HG02852 (cell line): ENCODE results near the gene RBM6.
A peak's percentile ranks its signal among the peaks of the same experiment; 100 is the strongest.
"Not testable (repeated sequence)": the region's sequence is repeated elsewhere in the genome, so short reads cannot be mapped to it uniquely, and the experiment has no call there.

Experiments
- ATAC-seq: cut with Tn5 transposase; IDR thresholded peaks from one replicate; pipeline ENCODE4 v1.9.1; 2021; ENCODE audit warnings: mild to moderate bottlenecking, moderate library complexity; ENCODE audit not compliant: unreplicated experiment

RBM6 gene, protein sequence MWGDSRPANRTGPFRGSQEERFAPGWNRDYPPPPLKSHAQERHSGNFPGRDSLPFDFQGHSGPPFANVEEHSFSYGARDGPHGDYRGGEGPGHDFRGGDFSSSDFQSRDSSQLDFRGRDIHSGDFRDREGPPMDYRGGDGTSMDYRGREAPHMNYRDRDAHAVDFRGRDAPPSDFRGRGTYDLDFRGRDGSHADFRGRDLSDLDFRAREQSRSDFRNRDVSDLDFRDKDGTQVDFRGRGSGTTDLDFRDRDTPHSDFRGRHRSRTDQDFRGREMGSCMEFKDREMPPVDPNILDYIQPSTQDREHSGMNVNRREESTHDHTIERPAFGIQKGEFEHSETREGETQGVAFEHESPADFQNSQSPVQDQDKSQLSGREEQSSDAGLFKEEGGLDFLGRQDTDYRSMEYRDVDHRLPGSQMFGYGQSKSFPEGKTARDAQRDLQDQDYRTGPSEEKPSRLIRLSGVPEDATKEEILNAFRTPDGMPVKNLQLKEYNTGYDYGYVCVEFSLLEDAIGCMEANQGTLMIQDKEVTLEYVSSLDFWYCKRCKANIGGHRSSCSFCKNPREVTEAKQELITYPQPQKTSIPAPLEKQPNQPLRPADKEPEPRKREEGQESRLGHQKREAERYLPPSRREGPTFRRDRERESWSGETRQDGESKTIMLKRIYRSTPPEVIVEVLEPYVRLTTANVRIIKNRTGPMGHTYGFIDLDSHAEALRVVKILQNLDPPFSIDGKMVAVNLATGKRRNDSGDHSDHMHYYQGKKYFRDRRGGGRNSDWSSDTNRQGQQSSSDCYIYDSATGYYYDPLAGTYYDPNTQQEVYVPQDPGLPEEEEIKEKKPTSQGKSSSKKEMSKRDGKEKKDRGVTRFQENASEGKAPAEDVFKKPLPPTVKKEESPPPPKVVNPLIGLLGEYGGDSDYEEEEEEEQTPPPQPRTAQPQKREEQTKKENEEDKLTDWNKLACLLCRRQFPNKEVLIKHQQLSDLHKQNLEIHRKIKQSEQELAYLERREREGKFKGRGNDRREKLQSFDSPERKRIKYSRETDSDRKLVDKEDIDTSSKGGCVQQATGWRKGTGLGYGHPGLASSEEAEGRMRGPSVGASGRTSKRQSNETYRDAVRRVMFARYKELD

GRCh38 chr3:49939858-49940666 lies at the start of gene RBM6:
Gene RBM6 (plus strand): TSS chr3:49940150. CDS start chr3:49962642, 22,492 bp downstream.
- ATAC-seq, result peak; percentile 93

DNA sequence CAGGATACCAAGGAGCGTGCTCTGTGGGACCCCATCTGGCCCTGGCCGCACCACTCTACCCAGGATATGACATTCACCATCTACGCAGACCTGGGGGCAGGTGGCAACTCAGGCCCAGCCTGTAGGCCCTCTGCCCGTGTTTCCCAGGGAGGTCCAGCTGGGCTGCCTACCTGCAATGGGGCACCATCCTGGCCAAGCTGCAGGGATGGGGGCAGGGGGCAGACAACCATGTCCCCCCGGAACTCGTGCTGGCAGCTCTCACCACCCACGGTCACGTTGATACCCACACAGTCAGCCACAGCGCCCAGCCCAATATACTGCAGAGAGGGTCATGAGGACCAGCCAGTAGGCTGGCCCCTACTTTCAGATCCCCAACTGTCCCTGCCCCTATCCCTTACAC lies 44.2 kb upstream of the RBM6 start:
- ATAC-seq, result no peak

- no peak for ATAC-seq
Observed at GRCh38 chr3:49896345-49896744, 43.6 kb upstream of the RBM6 start.

GRCh38 chr3:49898991-49899390 lies 41.0 kb upstream of the RBM6 start:
- ATAC-seq, result no peak

DNA sequence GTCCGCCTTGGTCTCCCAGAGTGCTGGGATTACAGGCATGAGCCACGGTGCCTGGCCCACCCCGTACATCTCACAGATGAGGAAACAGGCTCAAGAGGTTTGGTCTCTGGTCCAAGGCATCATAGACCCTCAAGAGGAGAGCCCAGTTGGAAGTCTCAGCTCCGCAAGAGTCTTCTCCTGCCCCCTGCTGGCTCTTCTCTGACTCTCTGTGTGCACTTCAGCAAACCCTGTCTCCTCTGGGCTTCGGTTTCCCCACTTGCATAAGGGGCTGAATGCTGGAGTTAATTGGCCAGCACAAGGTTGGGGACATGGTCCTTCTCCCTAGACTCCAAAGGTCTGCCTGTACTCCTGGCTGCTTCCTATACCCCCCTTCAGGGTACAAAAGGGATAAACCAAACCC lies 40.1 kb upstream of the RBM6 start:
- no peak for ATAC-seq

DNA sequence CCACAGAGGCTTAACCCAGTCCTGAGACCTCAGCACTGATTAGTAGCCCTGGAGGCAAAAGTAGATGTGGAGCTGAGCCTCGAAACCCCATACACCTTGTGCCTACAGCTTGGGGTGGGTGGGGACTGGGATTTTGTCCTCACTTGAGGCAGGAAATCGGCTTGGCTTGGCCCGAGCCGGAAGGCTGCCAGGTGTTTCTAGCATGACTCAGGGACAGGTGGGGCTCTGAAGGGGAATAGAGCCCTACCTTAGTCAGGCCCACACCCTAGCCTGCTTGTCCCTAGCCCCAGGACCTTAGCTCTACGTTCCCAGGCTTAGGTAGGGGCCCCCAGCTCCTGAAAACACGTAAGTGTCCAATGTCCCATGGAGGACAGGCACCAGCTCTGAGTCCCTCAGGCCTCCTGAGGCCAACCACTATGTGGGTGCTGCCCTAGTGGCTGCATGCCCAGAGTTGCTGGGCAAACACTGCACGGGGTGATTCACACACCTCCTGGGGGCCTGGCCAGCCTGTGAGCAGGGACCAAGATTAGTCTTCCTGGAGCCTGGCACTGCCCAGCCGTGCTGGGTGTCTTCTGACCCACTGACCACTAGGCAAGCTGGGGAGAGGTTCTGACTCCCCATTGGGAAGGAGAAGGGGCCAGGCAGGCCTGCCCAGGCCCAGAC lies 39.3 kb upstream of the RBM6 start:
- no peak for ATAC-seq

GRCh38 chr3:49901366-49902339 lies 38.3 kb upstream of the RBM6 start:
- ATAC-seq, result no peak

GRCh38 chr3:49902511-49903345 lies 37.2 kb upstream of the RBM6 start:
- ATAC-seq, result no peak

GRCh38 chr3:49903451-49904424 lies 36.2 kb upstream of the RBM6 start, which contains the start of gene MST1R:
Gene MST1R (minus strand): TSS chr3:49903873. CDS start chr3:49903609, 264 bp downstream.
- ATAC-seq, result peak; percentile 68

DNA sequence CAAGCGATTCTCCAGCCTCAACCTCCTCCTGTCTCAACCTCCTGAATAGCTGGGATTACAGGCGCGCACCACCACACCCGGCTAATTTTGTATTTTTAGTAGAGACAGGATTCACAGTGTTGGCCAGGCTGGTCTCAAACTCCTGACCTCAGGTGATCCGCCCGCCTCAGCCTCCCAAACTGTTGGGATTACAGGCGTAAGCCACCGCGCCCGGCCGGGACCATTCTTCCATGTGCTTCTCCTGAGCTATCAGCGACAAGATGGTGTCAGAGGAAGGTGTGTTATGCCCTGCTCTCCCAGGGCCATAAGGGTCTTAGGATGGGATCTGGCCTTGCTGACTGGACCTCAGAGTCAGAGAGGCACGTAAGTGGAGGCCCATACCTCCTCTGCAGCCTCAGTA lies 35.5 kb upstream of the RBM6 start:
- not testable (repeated sequence) for ATAC-seq

DNA sequence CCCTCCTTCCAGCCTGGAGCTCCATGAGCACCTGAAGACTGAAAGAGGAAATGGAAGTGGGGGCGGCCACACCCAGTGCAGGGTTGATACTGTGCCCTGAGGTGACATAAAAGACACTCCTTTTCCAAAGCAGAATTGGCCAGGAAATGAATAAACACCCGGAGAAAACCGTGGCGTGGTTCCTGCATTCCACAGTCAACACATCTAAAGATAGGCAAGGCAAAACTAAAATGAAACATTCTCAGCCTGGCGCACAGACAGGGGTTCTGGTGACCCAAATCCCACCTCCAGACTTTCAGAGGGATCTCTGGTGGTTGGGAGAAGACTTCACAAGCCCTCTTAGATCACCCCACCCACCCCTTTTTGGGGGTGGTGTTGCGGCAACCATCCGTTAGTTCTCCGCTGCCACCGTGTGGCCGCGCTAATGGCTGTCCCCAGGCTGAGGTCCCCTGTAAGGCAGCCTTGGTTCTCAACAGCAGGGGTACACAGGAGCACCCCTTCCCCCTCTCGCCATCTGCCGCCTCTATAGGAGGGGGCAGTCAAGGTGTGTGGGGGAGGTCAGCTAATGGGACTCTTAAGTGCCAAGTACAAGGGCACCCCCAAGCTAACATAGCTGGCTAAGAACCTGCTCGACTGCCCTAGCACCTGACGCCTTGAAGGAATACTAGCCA lies 33.7 kb upstream of the RBM6 start:
- no peak for ATAC-seq

GRCh38 chr3:49908373-49909199 lies 31.4 kb upstream of the RBM6 start:
- ATAC-seq, result no peak

- ATAC-seq, result no peak
Observed at GRCh38 chr3:49910409-49911123, 29.4 kb upstream of the RBM6 start.

DNA sequence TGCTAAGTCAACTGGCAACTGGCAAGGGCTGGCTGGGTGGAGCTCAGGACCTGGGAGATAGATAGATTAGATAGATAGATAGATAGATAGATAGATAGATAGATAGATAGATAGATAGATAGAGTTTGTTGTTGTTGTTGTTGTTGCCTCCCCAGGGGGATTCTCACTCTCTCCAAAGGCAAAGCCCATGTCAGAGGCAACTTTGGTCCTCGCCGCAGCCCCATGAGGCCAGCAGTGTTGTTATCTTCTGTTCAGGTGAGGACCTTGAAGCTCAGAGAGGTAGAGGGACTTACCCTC lies 28.9 kb upstream of the RBM6 start:
- no peak for ATAC-seq

DNA sequence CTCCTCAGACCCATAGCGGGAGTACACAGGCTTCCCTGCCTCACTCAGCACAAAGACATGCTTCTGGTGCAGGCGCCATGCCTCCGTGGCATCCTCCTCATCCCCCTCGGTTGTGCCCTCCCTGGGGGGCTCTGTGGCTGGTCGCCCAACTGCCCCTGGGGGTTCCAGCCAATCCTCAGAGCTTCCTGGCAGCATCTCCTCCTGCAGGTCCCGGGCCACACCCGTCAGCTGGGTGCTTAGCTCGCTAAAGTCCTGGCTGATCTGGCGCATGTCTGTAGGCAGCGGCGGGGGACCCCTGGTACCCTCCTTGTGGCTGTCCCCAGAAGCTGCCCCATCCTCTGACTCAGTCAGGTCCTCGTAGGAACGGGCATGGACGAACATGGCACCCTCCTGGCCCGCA lies 28.3 kb upstream of the RBM6 start:
- ATAC-seq, result no peak
